GM12878 (cell line): ENCODE measurements around the gene NDUFA13.

Source experiments
- CBX5 ChIP-seq: sonication (generic); IDR thresholded peaks from 2 replicates; pipeline ENCODE4 v1.6.1; 2016; ENCODE audit warnings: low read depth, moderate library complexity, mild to moderate bottlenecking, inconsistent platforms
- CTCF ChIP-seq, 3 experiments: IDR thresholded peaks in 2 of 3; conservative IDR thresholded peaks in 1 of 3; 2 replicates each; pipeline ENCODE4 v1.5.1; 2011; ENCODE audit warnings: low read depth in 3 of 3, low read length in 3 of 3, mild to moderate bottlenecking in 3 of 3, control low read depth in 2 of 3, moderate library complexity in 2 of 3, inconsistent platforms in 1 of 3, mixed read lengths in 1 of 3; ENCODE audit not compliant: control insufficient read depth in 2 of 3, insufficient read depth in 1 of 3; ENCODE audit errors: extremely low read depth in 1 of 3
- HDAC2 ChIP-seq: fragments of 200-600 bp; sonication (generic); IDR thresholded peaks from 2 replicates; pipeline ENCODE4 v1.6.1; 2017
- HDAC6 ChIP-seq: fragments of 200-600 bp; sonication (generic); IDR thresholded peaks from one replicate; pipeline ENCODE4 v1.8.0; 2017; ENCODE audit warnings: antibody characterized with exemption; ENCODE audit not compliant: unreplicated experiment
- JUNB ChIP-seq: IDR thresholded peaks from 2 replicates; pipeline ENCODE4 v1.6.1; 2016; ENCODE audit warnings: antibody characterized with exemption, mild to moderate bottlenecking
- ZNF24 ChIP-seq: fragments of 450-650 bp; IDR thresholded peaks from 2 replicates; pipeline ENCODE4 v1.6.1; 2017; ENCODE audit warnings: antibody characterized with exemption, mild to moderate bottlenecking

GRCh38 chr19:19543101-19543500, 27.1 kb downstream of the NDUFA13 start:
- TF ChIP-seq ZNF24 (no peak), JUNB (no peak), HDAC2 (no peak), HDAC6 (no peak), CBX5 (no peak), CTCF (IDR thresholded peaks at IDR 0.05 in 2 of 3, conservative IDR thresholded peaks at IDR 0.05 in 1 of 3; ENCODE audit: control insufficient read depth in 2 of 3, extremely low read depth in 1 of 3, insufficient read depth in 1 of 3, low read depth in 3 of 3, low read length in 3 of 3) (no peak)
